ENCODE results near the gene TMEM187.
"Not testable (repeated sequence)": the region's sequence is repeated elsewhere in the genome, so short reads cannot be mapped to it uniquely, and the experiment has no call there.

The TMEM187 gene

DNA sequence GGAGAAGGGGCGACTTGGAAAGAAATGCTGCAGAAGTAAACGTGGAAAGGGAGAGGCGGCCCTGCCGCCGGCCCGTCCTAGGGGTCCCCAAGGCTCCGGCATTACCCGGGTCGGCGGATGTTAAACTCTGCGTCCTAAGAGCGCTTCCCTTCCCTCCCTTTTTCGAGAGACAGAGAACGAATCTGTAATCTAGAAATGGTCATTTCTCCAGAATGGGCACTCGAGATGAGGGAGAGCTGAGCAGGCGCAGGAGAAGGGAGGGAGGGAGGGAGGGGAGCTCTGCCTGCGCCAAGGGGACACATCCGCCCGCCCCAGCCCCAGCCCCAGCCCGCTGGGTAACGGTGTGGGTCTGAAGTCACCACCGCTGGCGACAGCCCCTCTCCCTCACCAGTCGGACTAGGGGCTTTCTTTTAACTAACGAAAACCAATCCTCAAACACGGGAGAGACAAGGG lies 2.6 kb upstream of the TMEM187 start:
- no peak for ATAC-seq
- Mint-ChIP-seq H3K4me3 (peak overlapping the region; percentile 97), H3K9me3 (no peaks in the 10 kb centered on the region), H3K36me3 (peaks cover 78% of the 10 kb centered on the region), H3K4me1 (peaks cover 45% of the 10 kb centered on the region), H3K27ac (peak overlapping the region; percentile 89)
- no peak for DNase-seq (ENCODE audit: low spot score in 2 of 2)

- Mint-ChIP-seq H3K27ac (peak overlapping the region; percentile 100), H3K36me3 (peaks cover 72% of the 10 kb centered on the region), H3K9me3 (no peaks in the 10 kb centered on the region), H3K4me3 (peak overlapping the region; percentile 97), H3K4me1 (peaks cover 40% of the 10 kb centered on the region)
- no peak for DNase-seq (ENCODE audit: low spot score in 2 of 2)
- ATAC-seq, result peak; percentile 1
Observed at GRCh38 chrX:153970357-153971123, 2.0 kb upstream of the TMEM187 start.

DNA sequence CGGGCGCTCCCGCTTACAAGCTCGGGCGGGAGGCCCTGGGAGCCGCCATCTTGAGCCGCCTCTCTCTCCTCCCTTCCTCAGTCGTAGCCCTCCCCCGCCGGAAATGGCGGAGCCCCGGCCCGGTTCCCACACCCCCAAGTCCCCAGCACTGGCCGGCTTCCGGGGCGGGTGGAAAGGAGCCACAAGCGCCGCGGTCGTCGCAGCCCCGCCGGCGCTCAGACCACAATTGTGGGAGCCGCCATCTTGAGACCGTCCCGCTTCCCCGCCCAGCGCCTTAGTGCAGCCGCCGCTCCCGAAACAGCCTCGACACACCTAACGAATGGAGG lies 1.5 kb upstream of the TMEM187 start:
- peak; percentile 62 to 89 for DNase-seq (ENCODE audit: low spot score in 2 of 2)
- Mint-ChIP-seq H3K27ac (peak overlapping the region; percentile 100), H3K36me3 (peaks cover 68% of the 10 kb centered on the region), H3K4me3 (peak overlapping the region; percentile 97), H3K4me1 (peaks cover 39% of the 10 kb centered on the region), H3K9me3 (no peaks in the 10 kb centered on the region)
- ATAC-seq, result peak; percentile 63

GRCh38 chrX:153971450-153972367 lies 845 bp upstream of the TMEM187 start, which contains the start of gene HCFC1:
TSS of gene HCFC1 (minus strand) at chrX:153971818. CDS start at chrX:153970840, 978 bp downstream.
- ATAC-seq, result peak; percentile 58
- Mint-ChIP-seq H3K4me3 (peak within 1 kb of the TSS; percentile 97), H3K4me1 (peaks cover 33% of the 10 kb centered on the region), H3K36me3 (peaks cover 62% of the 10 kb centered on the region), H3K9me3 (no peaks in the 10 kb centered on the region), H3K27ac (peak within 1 kb of the TSS; percentile 100)
- DNase-seq (ENCODE audit: low spot score in 2 of 2), result peak; percentile 73 to 93

GRCh38 chrX:153973127-153974002 lies 811 bp downstream of the TMEM187 start:
- H3K4me1 Mint-ChIP-seq, result peaks cover 16% of the 10 kb centered on the region
- peaks cover 45% of the 10 kb centered on the region for H3K36me3 Mint-ChIP-seq
- DNase-seq (ENCODE audit: low spot score in 2 of 2) (peak in 1 of 2 donors; percentile 54), ATAC-seq (no peak)
- no peaks in the 10 kb centered on the region for H3K9me3 Mint-ChIP-seq
- H3K4me3 Mint-ChIP-seq, result peak overlapping the region; percentile 97
- peak overlapping the region; percentile 93 for H3K27ac Mint-ChIP-seq

- ATAC-seq, result no peak
Observed at GRCh38 chrX:153974003-153974725, 1.6 kb downstream of the TMEM187 start.

GRCh38 chrX:153974726-153975286 lies 2.3 kb downstream of the TMEM187 start:
- Mint-ChIP-seq H3K4me3 (peak overlapping the region; percentile 97), H3K36me3 (peaks cover 31% of the 10 kb centered on the region), H3K4me1 (peaks cover 15% of the 10 kb centered on the region), H3K27ac (peak overlapping the region; percentile 93), H3K9me3 (no peaks in the 10 kb centered on the region)
- DNase-seq (ENCODE audit: low spot score in 2 of 2) (no peak), ATAC-seq (no peak)

More at GRCh38 chrX:153974003-153974725, 1.6 kb downstream of the TMEM187 start:
- peaks cover 37% of the 10 kb centered on the region for H3K36me3 Mint-ChIP-seq
- peaks cover 15% of the 10 kb centered on the region for H3K4me1 Mint-ChIP-seq
- no peaks in the 10 kb centered on the region for H3K9me3 Mint-ChIP-seq
- peak overlapping the region; percentile 93 for H3K27ac Mint-ChIP-seq
- peak overlapping the region; percentile 97 for H3K4me3 Mint-ChIP-seq
- DNase-seq (ENCODE audit: low spot score in 2 of 2), result peak in 1 of 2 donors; percentile 52

- not testable (repeated sequence) for H3K9me3 Mint-ChIP-seq, H3K36me3 Mint-ChIP-seq
- Mint-ChIP-seq H3K27ac (peak overlapping the region; percentile 87), H3K4me3 (peak overlapping the region; percentile 67), H3K4me1 (peaks cover 46% of the 10 kb centered on the region)
- DNase-seq (ENCODE audit: low spot score in 2 of 2) (peak in 1 of 2 donors; percentile 54), ATAC-seq (peak; percentile 63)
Observed at GRCh38 chrX:153980394-153980793, 7.8 kb downstream of the TMEM187 start.

DNA sequence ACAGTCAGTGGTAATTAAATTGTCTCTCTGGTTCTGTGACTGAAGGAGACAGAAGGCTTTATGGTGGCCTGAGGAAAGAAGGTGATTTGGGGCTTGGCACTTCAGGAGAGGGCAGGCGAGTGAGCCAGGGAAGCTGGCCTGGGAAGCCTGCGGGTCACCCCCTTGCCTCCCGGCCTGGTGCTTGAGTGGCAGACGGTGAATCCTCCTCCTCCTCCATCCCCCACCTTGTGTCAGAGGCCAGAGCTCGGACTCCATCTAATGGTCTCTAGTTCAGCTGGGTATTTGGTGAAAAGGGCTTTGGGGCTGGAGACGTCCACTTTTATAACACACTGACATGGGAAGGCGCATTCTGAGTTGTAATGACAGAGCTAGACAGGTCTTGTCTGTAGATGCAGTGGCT lies 8.7 kb downstream of the TMEM187 start:
- DNase-seq (ENCODE audit: low spot score in 2 of 2), result no peak
- Mint-ChIP-seq H3K36me3 (no peaks in the 10 kb centered on the region), H3K4me3 (peak overlapping the region; percentile 67), H3K9me3 (no peaks in the 10 kb centered on the region), H3K27ac (peak overlapping the region; percentile 87), H3K4me1 (peaks cover 41% of the 10 kb centered on the region)
- no peak for ATAC-seq

- no peaks in the 10 kb centered on the region for H3K36me3 Mint-ChIP-seq
- ATAC-seq (peak; percentile 63), DNase-seq (ENCODE audit: low spot score in 2 of 2) (no peak)
- H3K9me3 Mint-ChIP-seq, result no peaks in the 10 kb centered on the region
- peak overlapping the region; percentile 87 for H3K27ac Mint-ChIP-seq
- H3K4me3 Mint-ChIP-seq, result peak overlapping the region; percentile 67
- peaks cover 41% of the 10 kb centered on the region for H3K4me1 Mint-ChIP-seq
Observed at GRCh38 chrX:153981771-153982533, 9.4 kb downstream of the TMEM187 start.

DNA sequence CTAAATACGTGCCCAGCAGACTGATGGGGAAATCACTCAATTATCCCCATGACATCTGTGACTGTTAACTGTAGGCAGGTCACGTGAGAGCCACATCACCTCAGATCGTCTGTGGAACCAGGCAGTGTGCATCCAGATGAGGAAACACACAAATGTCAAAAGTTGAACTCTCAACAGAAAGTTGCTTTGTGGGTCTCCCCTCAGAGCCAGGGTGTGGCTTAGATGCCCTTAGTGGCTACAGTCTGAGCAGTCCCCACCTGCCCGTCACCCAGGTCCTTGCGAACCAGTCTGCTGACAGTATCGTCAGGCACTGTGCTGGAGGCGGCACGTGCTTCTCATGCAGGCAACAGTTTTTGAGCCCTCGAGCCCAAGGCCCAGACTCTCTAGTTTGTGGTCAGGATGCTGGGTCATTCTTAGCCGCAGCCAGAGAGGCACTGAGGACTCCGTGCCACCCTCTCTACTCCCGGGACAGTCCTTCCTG lies 10.8 kb downstream of the TMEM187 start:
- Mint-ChIP-seq H3K27ac (peak overlapping the region; percentile 87), H3K4me1 (peaks cover 41% of the 10 kb centered on the region), H3K4me3 (peak overlapping the region; percentile 67), H3K9me3 (no peaks in the 10 kb centered on the region), H3K36me3 (no peaks in the 10 kb centered on the region)
- no peak for DNase-seq (ENCODE audit: low spot score in 2 of 2)
- ATAC-seq, result no peak

DNA sequence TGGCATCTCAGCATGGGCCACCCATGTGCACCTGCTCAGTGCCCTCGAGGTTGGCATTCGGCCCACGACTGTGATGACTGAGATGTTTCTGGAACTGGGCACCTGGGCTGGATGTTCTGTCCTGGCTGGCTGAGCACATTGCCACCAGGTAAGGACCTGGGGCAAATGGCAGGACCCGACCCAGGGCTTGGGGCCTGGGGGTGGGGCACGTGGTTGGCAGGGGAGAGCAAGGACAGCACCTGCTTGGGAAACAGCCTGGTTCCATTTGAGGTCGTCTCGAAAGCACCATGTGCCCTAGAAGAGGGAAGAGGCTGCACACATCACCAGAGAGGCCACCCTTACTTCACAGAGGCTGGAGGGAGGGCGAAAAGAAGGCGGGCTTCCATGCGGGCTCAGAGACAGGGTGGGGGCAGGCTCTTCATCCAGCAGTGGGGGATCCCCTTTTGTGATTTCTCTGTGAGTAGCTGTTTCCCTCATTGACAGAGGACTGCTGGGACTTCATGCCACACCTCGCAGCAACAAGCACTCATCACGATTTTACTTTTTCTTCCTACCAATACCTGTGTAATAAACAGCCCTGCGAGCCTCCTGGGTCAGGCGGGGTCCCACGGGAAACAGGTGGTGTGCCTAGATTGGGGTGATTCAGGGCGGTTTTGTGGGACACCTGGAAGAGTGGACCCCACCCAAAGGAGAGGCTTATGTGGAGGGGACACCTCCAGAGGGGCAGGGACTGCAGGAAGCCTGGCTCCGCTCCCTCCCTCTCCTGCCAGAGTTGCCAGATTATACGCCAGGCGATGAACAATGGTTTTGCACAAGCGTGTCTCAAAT lies 12.0 kb downstream of the TMEM187 start:
- peaks cover 41% of the 10 kb centered on the region for H3K4me1 Mint-ChIP-seq
- H3K27ac Mint-ChIP-seq, result peak overlapping the region; percentile 88
- no peaks in the 10 kb centered on the region for H3K36me3 Mint-ChIP-seq
- no peaks in the 10 kb centered on the region for H3K9me3 Mint-ChIP-seq
- peak overlapping the region; percentile 73 for H3K4me3 Mint-ChIP-seq
- ATAC-seq (peak; percentile 71), DNase-seq (ENCODE audit: low spot score in 2 of 2) (peak in 1 of 2 donors; percentile 52)

Data from stimulated activated effector memory CD8-positive, alpha-beta T cell treated with anti-CD3 and anti-CD28 coated beads, Interleukin-12 subunit alpha, Interleukin-12 subunit beta, amount 100 ng/mL, for 72 hours (primary cell).